Left lung (tissue), 10 donors: ENCODE data around the gene PKP4. TPM values are rescaled to one million over a fixed set of nuclear protein-coding genes. Genes with fewer than 3 reads are reported as not detected.

Experiments used
- ATAC-seq: fragments of 200-7000 bp; cut with Tn5 transposase; one replicate; pipeline ENCODE4 v1.9.1; 2020; ENCODE audit warnings: moderate library complexity
- DNase-seq, 4 donors: peaks; one replicate each; pipeline ENCODE4 v3.0.0-alpha.2; 2013 to 2020
- H3K27ac ChIP-seq, 2 donors: fragments of 200-600 bp; sonication (generic) in 1 of 2; one replicate each; pipeline versions ENCODE4 v1.5.0 to v1.8.0; 2020 to 2021
- H3K27me3 ChIP-seq, 2 donors: fragments of 200-600 bp; sonication (generic) in 1 of 2; one replicate each; pipeline versions ENCODE4 v1.5.0 to v1.8.0; 2020 to 2021
- H3K36me3 ChIP-seq, 2 donors: fragments of 200-600 bp; sonication (generic) in 1 of 2; one replicate each; pipeline versions ENCODE4 v1.5.0 to v1.8.0; 2020 to 2021
- H3K4me1 ChIP-seq, 2 donors: fragments of 200-600 bp; one replicate each; pipeline ENCODE4 v1.8.0; 2021
- H3K4me3 ChIP-seq, 2 donors: fragments of 200-600 bp; sonication (generic) in 1 of 2; one replicate each; pipeline versions ENCODE4 v1.5.0 to v1.8.0; 2020 to 2021; ENCODE audit warnings: mild to moderate bottlenecking in 1 of 2
- H3K9me3 ChIP-seq, 2 donors: fragments of 200-600 bp; sonication (generic) in 1 of 2; one replicate each; pipeline versions ENCODE4 v1.5.0 to v1.8.0; 2020 to 2021
- CTCF ChIP-seq, 2 donors: fragments of 200-600 bp; sonication (generic) in 1 of 2; IDR thresholded peaks; one replicate each; pipeline versions ENCODE4 v1.5.0 to v1.8.0; 2021; ENCODE audit warnings: antibody characterized with exemption in 2 of 2
- intact Hi-C, 2 donors: fragments of 100-400 bp; cut with DNase I; formaldehyde crosslinking; loops; one replicate each; pipeline versions ENCODE4 v1.11.2 to v1.14.2; 2022
- polyA plus RNA-seq, 6 donors: library from polyadenylated mRNA; unstranded; fragments of 120-200 nt; gene quantifications; one replicate each; pipeline ENCODE4 v1.2.1, GENCODE V29; 2013; ENCODE audit not compliant: insufficient read length in 6 of 6
- total RNA-seq, 2 donors: library from RNA; stranded (reverse); fragmentation: NEBNext Ultra II Directional; extraction: Animal tissue kit (Norgen Biotek cat#: 25700); gene quantifications; one replicate each; pipeline ENCODE4 v1.2.1, GENCODE V29; 2021
- donor health status: DM: no; HTN: yes; CAD: no.
- donor health status: DM: no; HTN: no; CAD: no.

The PKP4 gene
- total and polyA plus RNA-seq, 8 donors, result 48.3 to 129 (median 110) TPM

GRCh38 chr2:158478816-158479215, 22.1 kb downstream of the PKP4 start:
- no peaks in the 10 kb centered on the region for H3K36me3 ChIP-seq
- H3K4me1 ChIP-seq, result peaks cover 3 to 11% of the 10 kb centered on the region in 2 donors
- intact Hi-C loops, result no loop called here
- no peak for ATAC-seq
- DNase-seq, result no peak
- H3K9me3 ChIP-seq, result no peaks in the 10 kb centered on the region
- no peak for TF ChIP-seq CTCF (IDR thresholded peaks at IDR 0.05)
- no peak overlapping the region for H3K4me3 ChIP-seq
- H3K27me3 ChIP-seq, result no peaks in the 10 kb centered on the region
- peak overlapping the region in 1 of 2 donors; percentile 5 for H3K27ac ChIP-seq

- no peak overlapping the region for H3K4me3 ChIP-seq
- no peak for ATAC-seq
- H3K27ac ChIP-seq, result no peak overlapping the region
- no peak for TF ChIP-seq CTCF (IDR thresholded peaks at IDR 0.05)
- H3K36me3 ChIP-seq, result no peaks in the 10 kb centered on the region
- intact Hi-C loops, result no loop called here
- H3K27me3 ChIP-seq, result no peaks in the 10 kb centered on the region
- H3K9me3 ChIP-seq, result no peaks in the 10 kb centered on the region
- no peak for DNase-seq
- peaks cover 3 to 11% of the 10 kb centered on the region in 2 donors for H3K4me1 ChIP-seq
These were observed 24.4 kb downstream of the PKP4 start for GRCh38 chr2:158481116-158481515.

- intact Hi-C loops, result no loop called here
- no peaks in the 10 kb centered on the region for H3K27me3 ChIP-seq
- H3K36me3 ChIP-seq, result no peaks in the 10 kb centered on the region
- DNase-seq, result no peak
- no peak overlapping the region for H3K27ac ChIP-seq
- H3K4me1 ChIP-seq, result peaks cover 3 to 11% of the 10 kb centered on the region in 2 donors
- H3K9me3 ChIP-seq, result no peaks in the 10 kb centered on the region
- H3K4me3 ChIP-seq, result no peak overlapping the region
- TF ChIP-seq CTCF (IDR thresholded peaks at IDR 0.05), result no peak
- peak; percentile 35 for ATAC-seq
These were observed 25.8 kb downstream of the PKP4 start for GRCh38 chr2:158482594-158482993.

- H3K9me3 ChIP-seq, result no peaks in the 10 kb centered on the region
- H3K4me3 ChIP-seq, result no peak overlapping the region
- peaks cover 3 to 22% of the 10 kb centered on the region in 2 donors for H3K4me1 ChIP-seq
- no peak for DNase-seq
- H3K36me3 ChIP-seq, result no peaks in the 10 kb centered on the region
- ATAC-seq, result no peak
- intact Hi-C loops, result no loop called here
- TF ChIP-seq CTCF (IDR thresholded peaks at IDR 0.05), result no peak
- H3K27me3 ChIP-seq, result no peaks in the 10 kb centered on the region
- no peak overlapping the region for H3K27ac ChIP-seq
These were observed 28.3 kb downstream of the PKP4 start for GRCh38 chr2:158484892-158485556.

GRCh38 chr2:158486150-158486969, 29.6 kb downstream of the PKP4 start:
- no peak for DNase-seq
- no peak overlapping the region for H3K27ac ChIP-seq

More at GRCh38 chr2:158486150-158486969, 29.6 kb downstream of the PKP4 start:
- TF ChIP-seq CTCF (IDR thresholded peaks at IDR 0.05), result no peak
- intact Hi-C loops, result no loop called here
- Histone ChIP-seq H3K4me3 (no peak overlapping the region), H3K9me3 (no peaks in the 10 kb centered on the region), H3K36me3 (no peaks in the 10 kb centered on the region), H3K27me3 (no peaks in the 10 kb centered on the region), H3K4me1 (peaks cover 3 to 22% of the 10 kb centered on the region in 2 donors)
- ATAC-seq, result no peak
